SU-DHL-6 (cell line): ENCODE measurements around the gene TSPAN16.
"Not testable (repeated sequence)": the region's sequence is repeated elsewhere in the genome, so short reads cannot be mapped to it uniquely, and the experiment has no call there.

Experiments used
- H2AFZ ChIP-seq: fragments of 200-600 bp; sonication (generic); 2 replicates; pipeline ENCODE4 v1.6.1; 2014; ENCODE audit warnings: low read depth, mild to moderate bottlenecking, moderate library complexity, mixed read lengths, antibody characterized with exemption, low read length; ENCODE audit not compliant: severe bottlenecking
- H3F3A ChIP-seq: fragments of 200-600 bp; shearing (Covaris generic); 2 replicates; pipeline ENCODE4 v1.6.0; 2016; ENCODE audit warnings: antibody characterized with exemption, mild to moderate bottlenecking; ENCODE audit not compliant: insufficient read depth
- H3K27ac ChIP-seq: fragments of 200-600 bp; sonication (generic); 2 replicates; pipeline ENCODE4 v1.5.1; 2016; ENCODE audit warnings: low read depth, mild to moderate bottlenecking, low read length, moderate library complexity, mixed read lengths
- H3K27me3 ChIP-seq: fragments of 200-600 bp; sonication (generic), shearing (Covaris generic); 2 replicates; pipeline ENCODE4 v1.6.0; 2014; ENCODE audit warnings: mild to moderate bottlenecking, low read length
- H3K36me3 ChIP-seq: fragments of 200-600 bp; sonication (generic); 2 replicates; pipeline ENCODE4 v1.6.1; 2014; ENCODE audit warnings: mild to moderate bottlenecking, low read length, mixed read lengths
- H3K4me2 ChIP-seq: fragments of 300-600, 200-600 bp; shearing (Covaris generic), sonication (generic); 2 replicates; pipeline ENCODE4 v1.6.0; 2014; ENCODE audit warnings: low read length, low read depth, mild to moderate bottlenecking; ENCODE audit not compliant: poor library complexity, severe bottlenecking
- H3K4me3 ChIP-seq: fragments of 200-600 bp; sonication (generic); 2 replicates; pipeline ENCODE4 v1.5.1; 2014; ENCODE audit warnings: antibody characterized with exemption, low read length, mild to moderate bottlenecking, mixed read lengths; ENCODE audit not compliant: insufficient read depth, poor library complexity, severe bottlenecking
- H3K79me2 ChIP-seq: fragments of 200-600 bp; sonication (generic); 2 replicates; pipeline ENCODE4 v1.6.1; 2014; ENCODE audit warnings: mild to moderate bottlenecking, low read length, moderate library complexity; ENCODE audit not compliant: insufficient read depth
- H3K9ac ChIP-seq: fragments of 200-600 bp; sonication (generic); 2 replicates; pipeline ENCODE4 v1.7.0; 2014; ENCODE audit warnings: mild to moderate bottlenecking, low read length
- H3K9me2 ChIP-seq: fragments of 200-600 bp; sonication (generic); replicated peaks from 2 replicates; pipeline ENCODE4 v1.6.1; 2014; ENCODE audit warnings: low read length; ENCODE audit not compliant: insufficient read depth
- H3K9me3 ChIP-seq: fragments of 200-600 bp; sonication (generic); 2 replicates; pipeline ENCODE4 v1.6.1; 2014; ENCODE audit warnings: low read length, mixed read lengths; ENCODE audit not compliant: insufficient read depth
- H4K20me1 ChIP-seq: fragments of 200-600 bp; sonication (generic); 2 replicates; pipeline ENCODE4 v1.6.1; 2014; ENCODE audit warnings: low read depth, mild to moderate bottlenecking, antibody characterized with exemption, low read length, moderate library complexity, mixed read lengths
- CTCF ChIP-seq: fragments of 200-600 bp; sonication (generic); IDR thresholded peaks from one replicate; pipeline ENCODE4 v1.5.1; 2017; ENCODE audit warnings: antibody characterized with exemption, mild to moderate bottlenecking, low read length, moderate library complexity; ENCODE audit not compliant: insufficient read depth, poor library complexity, severe bottlenecking
- EZH2phosphoT487 ChIP-seq: fragments of 200-600 bp; sonication (generic), shearing (Covaris generic); conservative IDR thresholded peaks from 2 replicates; pipeline ENCODE4 v1.6.1; 2018; ENCODE audit warnings: mild to moderate bottlenecking, antibody characterized with exemption, low read length, moderate library complexity, mixed read lengths

Gene TSPAN16

GRCh38 chr19:11331502-11331901 is 35.5 kb downstream of the TSPAN16 start:
- Histone ChIP-seq H3K27ac (no peak overlapping the region), H3F3A (no peaks in the 10 kb centered on the region), H3K36me3 (no peaks in the 10 kb centered on the region), H3K4me3 (no peak overlapping the region), H4K20me1 (no peaks in the 10 kb centered on the region), H3K9me3 (no peaks in the 10 kb centered on the region), H3K79me2 (no peaks in the 10 kb centered on the region), H3K9ac (no peak overlapping the region), H3K9me2 (no peaks in the 10 kb centered on the region), H3K4me2 (no peak overlapping the region), H3K27me3 (no peaks in the 10 kb centered on the region), H2AFZ (no peak overlapping the region)
- TF ChIP-seq EZH2phosphoT487, result no peak
- no peak for TF ChIP-seq CTCF

GRCh38 chr19:11332822-11333221 is 36.9 kb downstream of the TSPAN16 start:
- Histone ChIP-seq H3F3A (no peaks in the 10 kb centered on the region), H3K36me3 (no peaks in the 10 kb centered on the region)

GRCh38 chr19:11333838-11334237 is 37.9 kb downstream of the TSPAN16 start:
- H3K79me2 ChIP-seq, H2AFZ ChIP-seq, H3K9ac ChIP-seq, H4K20me1 ChIP-seq, H3K27me3 ChIP-seq, H3K27ac ChIP-seq, H3K9me2 ChIP-seq, H3F3A ChIP-seq, H3K4me2 ChIP-seq, H3K4me3 ChIP-seq, H3K36me3 ChIP-seq, H3K9me3 ChIP-seq: not testable (repeated sequence)

More at GRCh38 chr19:11332822-11333221, 36.9 kb downstream of the TSPAN16 start:
- no peaks in the 10 kb centered on the region for H3K9me2 ChIP-seq
- TF ChIP-seq EZH2phosphoT487, result no peak
- H3K27me3 ChIP-seq, result no peaks in the 10 kb centered on the region
- H3K9ac ChIP-seq, result no peak overlapping the region
- H2AFZ ChIP-seq, result no peak overlapping the region
- H3K9me3 ChIP-seq, result no peaks in the 10 kb centered on the region
- no peak overlapping the region for H3K4me2 ChIP-seq
- no peak overlapping the region for H3K4me3 ChIP-seq
- no peaks in the 10 kb centered on the region for H4K20me1 ChIP-seq
- no peak overlapping the region for H3K27ac ChIP-seq
- no peaks in the 10 kb centered on the region for H3K79me2 ChIP-seq

GRCh38 chr19:11335449-11336146 is 39.6 kb downstream of the TSPAN16 start:
- Histone ChIP-seq H3K4me2 (no peak overlapping the region), H4K20me1 (no peaks in the 10 kb centered on the region), H3F3A (no peaks in the 10 kb centered on the region), H3K79me2 (no peaks in the 10 kb centered on the region), H3K27ac (no peak overlapping the region), H3K27me3 (no peaks in the 10 kb centered on the region), H2AFZ (no peak overlapping the region), H3K9ac (no peak overlapping the region), H3K36me3 (no peaks in the 10 kb centered on the region), H3K9me2 (no peaks in the 10 kb centered on the region), H3K4me3 (no peak overlapping the region), H3K9me3 (no peaks in the 10 kb centered on the region)
- TF ChIP-seq CTCF, result no peak
- TF ChIP-seq EZH2phosphoT487, result no peak
